PC-9 (cell line): Measurements from ENCODE around the gene CTNND2. TPM values are rescaled to one million over a fixed set of nuclear protein-coding genes. Genes with fewer than 3 reads are reported as not detected.

Source experiments
- BruUV-seq: library from RNA; stranded (reverse); fragments of 400-500 nt; replicated peaks from 2 replicates; lab custom pipeline; 2021; lab: Mats Ljungman, UMichigan
- CTCF ChIA-PET: fragments of 300-600 bp; sonication (Branson Sonifier 250); formaldehyde crosslinking; loops from one replicate; lab custom pipeline; 2022; ENCODE audit warnings: antibody characterized with exemption; lab: Charles Lee
- POLR2A ChIA-PET: fragments of 300-600 bp; sonication (Branson Sonifier 250); formaldehyde crosslinking; loops from one replicate; lab custom pipeline; 2022; ENCODE audit warnings: antibody characterized with exemption; ENCODE audit not compliant: unreplicated experiment; lab: Charles Lee
- DNase-seq, 2 experiments: peaks; one replicate each; pipeline versions ENCODE4 v3.0.0 to v3.0.0-alpha.2; 2015 to 2022; ENCODE audit warnings: mixed read lengths in 1 of 2
- H2AFZ ChIP-seq: fragments of 200-600 bp; sonication (generic); 2 replicates; pipeline ENCODE4 v1.8.1; 2017; ENCODE audit warnings: antibody characterized with exemption
- H3F3A ChIP-seq: fragments of 200-600 bp; sonication (generic); 2 replicates; pipeline ENCODE4 v1.8.1; 2017; ENCODE audit warnings: antibody characterized with exemption, mild to moderate bottlenecking, low read depth; ENCODE audit not compliant: insufficient read depth
- H3K27ac ChIP-seq: fragments of 200-600 bp; sonication (generic); 2 replicates; pipeline ENCODE4 v1.6.1; 2016; ENCODE audit warnings: mixed run types
- H3K27me3 ChIP-seq: fragments of 200-600 bp; sonication (generic); 2 replicates; pipeline ENCODE4 v1.6.1; 2016; ENCODE audit warnings: low read depth, mixed run types; ENCODE audit not compliant: insufficient read depth
- H3K36me3 ChIP-seq: fragments of 200-600 bp; sonication (generic); 2 replicates; pipeline ENCODE4 v1.6.1; 2016; ENCODE audit warnings: low read depth, mixed run types
- H3K4me1 ChIP-seq: fragments of 200-600 bp; sonication (generic); replicated peaks from 2 replicates; pipeline ENCODE4 v1.6.1; 2016; ENCODE audit warnings: mixed run types; ENCODE audit not compliant: insufficient read depth
- H3K4me2 ChIP-seq: fragments of 200-600 bp; sonication (generic); 2 replicates; pipeline ENCODE4 v1.6.1; 2017; ENCODE audit warnings: mixed run types
- H3K4me3 ChIP-seq: fragments of 200-600 bp; sonication (generic); 2 replicates; pipeline ENCODE4 v1.6.1; 2016; ENCODE audit warnings: mixed run types
- H3K79me2 ChIP-seq: fragments of 200-600 bp; sonication (generic); 2 replicates; pipeline ENCODE4 v1.6.1; 2017; ENCODE audit warnings: low read depth, mixed run types
- H3K9me2 ChIP-seq: fragments of 200-600 bp; sonication (generic); 2 replicates; pipeline ENCODE4 v1.8.1; 2017; ENCODE audit warnings: mild to moderate bottlenecking; ENCODE audit not compliant: insufficient read depth
- H3K9me3 ChIP-seq: fragments of 200-600 bp; sonication (generic); 2 replicates; pipeline ENCODE4 v1.8.1; 2016; ENCODE audit warnings: low read depth; ENCODE audit not compliant: insufficient read depth
- H4K20me1 ChIP-seq: fragments of 200-600 bp; sonication (generic); 2 replicates; pipeline ENCODE4 v1.8.1; 2017; ENCODE audit not compliant: insufficient read depth
- CTCF ChIP-seq: fragments of 200-600 bp; sonication (generic); conservative IDR thresholded peaks from 2 replicates; pipeline ENCODE4 v1.6.1; 2017; ENCODE audit warnings: mixed run types, antibody characterized with exemption, mild to moderate bottlenecking, moderate library complexity
- EZH2 ChIP-seq: fragments of 200-600 bp; sonication (generic); IDR thresholded peaks from 2 replicates; pipeline ENCODE4 v1.8.0; 2017; ENCODE audit warnings: antibody characterized with exemption, low read depth
- intact Hi-C: fragments of 100-400 bp; cut with micrococcal nuclease; formaldehyde crosslinking; loops from one replicate; pipeline ENCODE4 v1.10.0; 2022; ENCODE audit not compliant: unreplicated experiment
- total RNA-seq: library from RNA; stranded (reverse); gene quantifications from 2 replicates; pipeline ENCODE4 v1.2.3, GENCODE V29; 2021

The CTNND2 gene
- total RNA-seq, 1 experiment from 2014 or later = not detected

DNA sequence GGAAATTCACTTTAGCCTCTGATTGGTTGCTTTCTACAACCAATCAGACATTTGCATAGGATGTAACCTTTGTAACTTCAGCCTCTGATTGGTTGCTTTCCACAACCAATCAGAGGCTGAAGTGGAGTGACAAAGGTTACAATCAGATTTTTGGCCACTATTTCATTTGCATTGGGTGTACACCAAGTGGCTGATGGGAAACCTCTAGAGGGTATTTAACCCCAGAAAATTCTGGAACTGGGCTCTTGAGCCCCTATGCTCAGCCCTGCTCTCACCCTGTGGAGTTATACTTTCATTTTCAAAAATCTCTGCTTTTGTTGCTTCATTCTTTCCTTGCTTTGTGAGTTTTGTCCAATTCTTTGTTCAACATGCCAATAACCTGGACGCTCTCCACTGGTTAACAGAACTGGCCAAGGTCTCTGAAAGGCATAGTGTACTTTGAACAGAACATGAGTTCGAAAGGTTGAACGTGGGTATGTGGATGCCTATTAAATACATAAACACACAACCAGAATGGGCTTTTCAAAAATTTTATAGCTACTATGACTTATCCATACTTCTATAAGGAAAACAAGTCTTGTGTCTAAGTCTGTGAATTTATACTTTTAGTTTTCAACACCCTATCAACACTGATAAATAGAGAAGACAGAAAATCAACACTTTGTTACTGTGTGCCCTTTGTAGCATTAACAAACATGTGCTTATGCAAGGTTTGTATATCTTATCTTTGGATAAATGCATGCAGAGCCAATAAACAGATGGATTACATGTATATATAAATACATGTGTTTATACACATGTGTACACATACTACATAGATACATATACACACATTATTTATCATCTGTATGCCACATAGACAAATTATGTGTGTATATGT lies 568.1 kb downstream of the CTNND2 start:
- H3K27ac ChIP-seq = no peak overlapping the region
- BruUV-seq = no TSS peak
- DNase-seq = no peak
- TF ChIP-seq EZH2 (no peak), CTCF (no peak)
- H4K20me1 ChIP-seq = no peaks in the 10 kb centered on the region
- no peaks in the 10 kb centered on the region for H3K9me3 ChIP-seq
- no peak overlapping the region for H3K4me2 ChIP-seq
- no peak overlapping the region for H2AFZ ChIP-seq
- CTCF ChIA-PET = no interaction called here
- H3K9me2 ChIP-seq = no peaks in the 10 kb centered on the region
- peaks cover 25% of the 10 kb centered on the region for H3K27me3 ChIP-seq
- H3F3A ChIP-seq = no peaks in the 10 kb centered on the region
- H3K79me2 ChIP-seq = no peaks in the 10 kb centered on the region
- intact Hi-C loops = loop anchor here (2.0 kb wide), 1 partner anchor 641 kb away; no protein-coding TSS in a partner anchor
- no peak overlapping the region for H3K4me3 ChIP-seq
- no peaks in the 10 kb centered on the region for H3K36me3 ChIP-seq
- H3K4me1 ChIP-seq = no peaks in the 10 kb centered on the region
- POLR2A ChIA-PET = no interaction called here

GRCh38 chr5:11334404-11334803 lies 569.8 kb downstream of the CTNND2 start:
- Histone ChIP-seq H3K4me2 (no peak overlapping the region), H3K27me3 (peaks cover 16% of the 10 kb centered on the region), H3K9me2 (no peaks in the 10 kb centered on the region), H3K79me2 (no peaks in the 10 kb centered on the region), H3K4me3 (no peak overlapping the region), H3K36me3 (no peaks in the 10 kb centered on the region), H3K27ac (no peak overlapping the region), H3F3A (no peaks in the 10 kb centered on the region), H3K4me1 (no peaks in the 10 kb centered on the region), H4K20me1 (no peaks in the 10 kb centered on the region), H2AFZ (no peak overlapping the region), H3K9me3 (no peaks in the 10 kb centered on the region)
- ChIA-PET POLR2A (no interaction called here), CTCF (no interaction called here)
- DNase-seq = peak in 1 of 2 experiments; percentile 24
- intact Hi-C loops = loop anchor here (2.0 to 5.0 kb wide), 2 partner anchors 640 to 882 kb away; no protein-coding TSS in a partner anchor
- no TSS peak for BruUV-seq
- TF ChIP-seq CTCF (peak; percentile 53; the same call in 1 of the 2 replicates), EZH2 (no peak)

- intact Hi-C loops = loop anchor here (5.0 kb wide), 1 partner anchor 877 kb away; no protein-coding TSS in a partner anchor
- Histone ChIP-seq H3K4me3 (no peak overlapping the region), H3K36me3 (no peaks in the 10 kb centered on the region), H3K4me1 (no peaks in the 10 kb centered on the region), H3K9me3 (no peaks in the 10 kb centered on the region), H3F3A (no peaks in the 10 kb centered on the region), H4K20me1 (no peaks in the 10 kb centered on the region), H3K4me2 (no peak overlapping the region), H2AFZ (no peak overlapping the region), H3K79me2 (no peaks in the 10 kb centered on the region), H3K9me2 (0 out of 2 replicates have a peak, but pooled peaks cover 1% of the 10 kb centered on the region), H3K27me3 (0 out of 2 replicates have a peak, but pooled peaks cover 4% of the 10 kb centered on the region), H3K27ac (no peak overlapping the region)
- ChIA-PET POLR2A (no interaction called here), CTCF (no interaction called here)
- TF ChIP-seq EZH2 (no peak), CTCF (no peak)
- no TSS peak for BruUV-seq
- no peak for DNase-seq
These were observed 574.6 kb downstream of the CTNND2 start for GRCh38 chr5:11329679-11330078.
